Measurements from ENCODE around the gene GSTT4.

DNA sequence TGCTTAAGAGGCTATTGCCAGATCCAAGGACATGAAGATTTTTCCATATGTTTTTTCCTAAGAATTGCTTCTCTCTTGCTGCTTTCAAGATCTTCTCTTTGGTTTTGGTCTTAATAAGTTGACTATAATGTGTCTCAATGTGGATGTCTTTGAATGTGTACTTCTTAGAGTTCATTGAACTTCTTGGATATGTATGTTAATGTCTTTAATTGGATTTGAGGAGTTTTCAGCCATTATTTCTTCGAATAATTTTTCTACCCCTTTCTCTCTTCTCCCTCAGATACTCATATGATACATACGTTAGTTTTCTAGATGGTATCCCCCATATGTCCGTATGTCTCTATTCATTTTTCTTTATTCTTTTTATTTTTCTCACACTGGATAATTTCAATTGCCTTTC is 19.1 kb upstream of the GSTT4 start:
- TF ChIP-seq, protein P1, sequence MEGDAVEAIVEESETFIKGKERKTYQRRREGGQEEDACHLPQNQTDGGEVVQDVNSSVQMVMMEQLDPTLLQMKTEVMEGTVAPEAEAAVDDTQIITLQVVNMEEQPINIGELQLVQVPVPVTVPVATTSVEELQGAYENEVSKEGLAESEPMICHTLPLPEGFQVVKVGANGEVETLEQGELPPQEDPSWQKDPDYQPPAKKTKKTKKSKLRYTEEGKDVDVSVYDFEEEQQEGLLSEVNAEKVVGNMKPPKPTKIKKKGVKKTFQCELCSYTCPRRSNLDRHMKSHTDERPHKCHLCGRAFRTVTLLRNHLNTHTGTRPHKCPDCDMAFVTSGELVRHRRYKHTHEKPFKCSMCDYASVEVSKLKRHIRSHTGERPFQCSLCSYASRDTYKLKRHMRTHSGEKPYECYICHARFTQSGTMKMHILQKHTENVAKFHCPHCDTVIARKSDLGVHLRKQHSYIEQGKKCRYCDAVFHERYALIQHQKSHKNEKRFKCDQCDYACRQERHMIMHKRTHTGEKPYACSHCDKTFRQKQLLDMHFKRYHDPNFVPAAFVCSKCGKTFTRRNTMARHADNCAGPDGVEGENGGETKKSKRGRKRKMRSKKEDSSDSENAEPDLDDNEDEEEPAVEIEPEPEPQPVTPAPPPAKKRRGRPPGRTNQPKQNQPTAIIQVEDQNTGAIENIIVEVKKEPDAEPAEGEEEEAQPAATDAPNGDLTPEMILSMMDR (IDR thresholded peaks at IDR 0.05 in 4 of 5, conservative IDR thresholded peaks at IDR 0.05 in 1 of 5), result no peak
- no peak for TF ChIP-seq POLR2A (IDR thresholded peaks at IDR 0.05)

Data from gastrocnemius medialis (tissue), 4 donors.